HG02763 (cell line): ENCODE measurements around the gene OR13J1.
A peak's percentile ranks its signal among the peaks of the same experiment; 100 is the strongest.

ENCODE experiments used
- ATAC-seq: cut with Tn5 transposase; IDR thresholded peaks from one replicate; pipeline ENCODE4 v1.9.1; 2021; ENCODE audit warnings: mild to moderate bottlenecking, moderate library complexity; ENCODE audit not compliant: unreplicated experiment

Gene OR13J1

GRCh38 chr9:35859990-35860339 is 10.2 kb downstream of the OR13J1 start:
- ATAC-seq = no peak

GRCh38 chr9:35859310-35859989 is 10.8 kb downstream of the OR13J1 start:
- ATAC-seq = no peak

- no peak for ATAC-seq
Measured at GRCh38 chr9:35858458-35858857, 11.7 kb downstream of the OR13J1 start.

- ATAC-seq = no peak
Measured at GRCh38 chr9:35856882-35857281, 13.3 kb downstream of the OR13J1 start.

GRCh38 chr9:35856206-35856605 is 14.0 kb downstream of the OR13J1 start:
- no peak for ATAC-seq

GRCh38 chr9:35854091-35854762 is 16.0 kb downstream of the OR13J1 start:
- ATAC-seq = no peak

GRCh38 chr9:35852876-35853865 is 17.0 kb downstream of the OR13J1 start:
- no peak for ATAC-seq

GRCh38 chr9:35852267-35852815 is 17.9 kb downstream of the OR13J1 start:
- no peak for ATAC-seq

- peak; percentile 89 for ATAC-seq
Measured at GRCh38 chr9:35847792-35848572, 22.2 kb downstream of the OR13J1 start.

- no peak for ATAC-seq
Measured at GRCh38 chr9:35845824-35846771, 24.1 kb downstream of the OR13J1 start.

GRCh38 chr9:35844628-35845270 is 25.5 kb downstream of the OR13J1 start:
- ATAC-seq = no peak

- ATAC-seq = peak; percentile 76
Measured at GRCh38 chr9:35842795-35843194, 27.4 kb downstream of the OR13J1 start.

GRCh38 chr9:35842020-35842745 is 28.0 kb downstream of the OR13J1 start:
- no peak for ATAC-seq

GRCh38 chr9:35841645-35841900 is 28.6 kb downstream of the OR13J1 start:
- no peak for ATAC-seq

GRCh38 chr9:35840881-35841644 is 29.1 kb downstream of the OR13J1 start:
- ATAC-seq = no peak

- ATAC-seq = no peak
Measured at GRCh38 chr9:35839926-35840325, 30.3 kb downstream of the OR13J1 start.

GRCh38 chr9:35836595-35836994 is 33.6 kb downstream of the OR13J1 start:
- no peak for ATAC-seq

- ATAC-seq = no peak
Measured at GRCh38 chr9:35835766-35836165, 34.4 kb downstream of the OR13J1 start.
